Measurements from ENCODE around the gene ATAD2B.

- TF ChIP-seq CTCF (conservative IDR thresholded peaks at IDR 0.05; ENCODE audit: low read depth, low read length) (no peak), EZH2 (IDR thresholded peaks at IDR 0.05; ENCODE audit: low read length, unreplicated experiment) (no peak), EZH2phosphoT487 (IDR thresholded peaks at IDR 0.05; ENCODE audit: borderline replicate concordance, low read length) (no peak)
Observed at GRCh38 chr2:23718931-23719700, 207.8 kb downstream of the ATAD2B start.

Data from PC-3 (cell line).